Measurements from ENCODE around the gene MAGOH. TPM values are rescaled to one million over a fixed set of nuclear protein-coding genes. Genes with fewer than 3 reads are reported as not detected.

Gene MAGOH
- total and polyA plus RNA-seq, 10 of the 15 experiments (the other 5 are each of a cell fraction or from before 2014, with no cell fraction given) = 62.6 to 261 (median 89.8) TPM

DNA sequence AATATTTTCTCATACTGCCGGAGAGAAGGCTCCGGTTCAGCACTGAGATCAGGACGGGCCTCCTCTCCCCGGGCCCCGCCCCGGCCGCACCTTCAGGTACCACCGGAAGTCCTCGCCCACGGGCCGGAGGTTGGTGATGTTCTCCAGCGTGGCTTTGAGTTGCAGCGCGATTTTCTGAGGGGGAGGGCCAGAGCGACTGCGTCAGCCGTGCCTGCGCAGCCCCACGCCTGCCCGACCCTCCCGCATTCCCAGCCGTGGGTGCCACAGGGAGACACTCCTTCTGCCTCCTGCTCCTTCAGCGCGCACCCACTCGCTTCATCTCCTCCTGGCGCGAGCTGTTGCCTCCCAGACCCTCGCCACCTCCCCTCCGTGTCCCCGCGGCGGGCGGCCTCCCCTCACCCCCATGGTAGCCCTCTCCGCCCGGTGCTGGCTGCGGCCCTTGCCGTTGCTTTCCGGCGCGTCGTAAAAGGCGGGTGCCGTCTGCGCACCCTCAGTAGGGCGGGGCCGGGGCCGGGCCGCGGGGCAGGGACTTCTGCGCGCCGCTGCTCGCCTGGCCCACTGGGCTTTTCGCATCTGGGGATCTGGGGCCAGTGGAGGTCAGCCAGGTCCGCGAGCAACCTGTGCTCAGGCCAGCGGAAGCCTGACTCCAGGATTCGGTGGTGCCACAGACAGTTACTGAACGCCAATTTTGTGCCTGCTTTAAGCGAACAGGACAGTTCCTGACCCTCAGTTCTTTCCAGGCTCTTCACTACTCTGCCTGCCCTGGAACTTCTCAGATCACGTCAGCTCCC lies 18.0 kb downstream of the MAGOH start, which contains the start of gene CZIB (continued):
- no peak for TF ChIP-seq YBX1 (IDR thresholded peaks at IDR 0.05)
- peak; percentile 46 for TF ChIP-seq NRF1 (conservative IDR thresholded peaks at IDR 0.05; ENCODE audit: low read depth, low read length)
- TF ChIP-seq CHD4 (IDR thresholded peaks at IDR 0.05) = no peak
- 0 out of 2 replicates have a peak, but pooled peaks have one; percentile 5 for TF ChIP-seq BRCA1 (IDR thresholded peaks at IDR 0.05; ENCODE audit: low read depth, low read length)
- peak; percentile 76 for TF ChIP-seq DPF2 (IDR thresholded peaks at IDR 0.05)
- TF ChIP-seq EGR1 (IDR thresholded peaks at IDR 0.05; ENCODE audit: borderline replicate concordance in 1 of 2, low read depth in 2 of 2, low read length in 2 of 2) = peak; percentile 26 to 92
- peak; percentile 48; the same call in 1 of the 2 replicates for TF ChIP-seq HCFC1 (IDR thresholded peaks at IDR 0.05; ENCODE audit: low read length)
- peak; percentile 96 for TF ChIP-seq POLR2AphosphoS2 (IDR thresholded peaks at IDR 0.05; ENCODE audit: low read depth, low read length)
- TF ChIP-seq MYC (IDR thresholded peaks at IDR 0.05; ENCODE audit: insufficient read depth, insufficient read length, insufficient replicate concordance, low read length, severe bottlenecking) = peak; percentile 86
- 0 out of 4 replicates have a peak, but pooled peaks of 1 of the 2 experiments have one; percentile 37 for TF ChIP-seq SRF (IDR thresholded peaks at IDR 0.05; ENCODE audit: low read depth in 2 of 2, low read length in 2 of 2)
- TF ChIP-seq TCF12 (IDR thresholded peaks at IDR 0.05; ENCODE audit: low read depth, low read length) = peak; percentile 19; the same call in 1 of the 2 replicates
- peak; percentile 85 for TF ChIP-seq BACH1 (IDR thresholded peaks at IDR 0.05; ENCODE audit: borderline replicate concordance)
- TF ChIP-seq MEF2B (IDR thresholded peaks at IDR 0.05; ENCODE audit: partially characterized antibody, poor library complexity, severe bottlenecking) = no peak
- no peak for TF ChIP-seq PAX8 (IDR thresholded peaks at IDR 0.05)
- peak; percentile 66; the same call in 1 of the 2 replicates for TF ChIP-seq RB1 (IDR thresholded peaks at IDR 0.05; ENCODE audit: borderline replicate concordance)
- peak; percentile 45; the same call in 1 of the 2 replicates for TF ChIP-seq ATF7 (IDR thresholded peaks at IDR 0.05; ENCODE audit: low read depth)
- TF ChIP-seq IKZF2 (IDR thresholded peaks at IDR 0.05) = peak in 1 of 2 experiments; percentile 37; a peak in 1 of 4 replicates
- peak; percentile 63; the same call in 2 of the 3 replicates for TF ChIP-seq POU2F2 (IDR thresholded peaks at IDR 0.05; ENCODE audit: borderline replicate concordance, low read depth, low read length)
- peak; percentile 97 for TF ChIP-seq POLR2AphosphoS5 (IDR thresholded peaks at IDR 0.05; ENCODE audit: low read length)
- TF ChIP-seq, protein P1, sequence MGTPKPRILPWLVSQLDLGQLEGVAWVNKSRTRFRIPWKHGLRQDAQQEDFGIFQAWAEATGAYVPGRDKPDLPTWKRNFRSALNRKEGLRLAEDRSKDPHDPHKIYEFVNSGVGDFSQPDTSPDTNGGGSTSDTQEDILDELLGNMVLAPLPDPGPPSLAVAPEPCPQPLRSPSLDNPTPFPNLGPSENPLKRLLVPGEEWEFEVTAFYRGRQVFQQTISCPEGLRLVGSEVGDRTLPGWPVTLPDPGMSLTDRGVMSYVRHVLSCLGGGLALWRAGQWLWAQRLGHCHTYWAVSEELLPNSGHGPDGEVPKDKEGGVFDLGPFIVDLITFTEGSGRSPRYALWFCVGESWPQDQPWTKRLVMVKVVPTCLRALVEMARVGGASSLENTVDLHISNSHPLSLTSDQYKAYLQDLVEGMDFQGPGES (IDR thresholded peaks at IDR 0.05) = no peak
- TF ChIP-seq CHD1 (IDR thresholded peaks at IDR 0.05; ENCODE audit: low read depth, low read length) = no peak
- 0 out of 2 replicates have a peak, but pooled peaks have one; percentile 46 for TF ChIP-seq TARDBP (IDR thresholded peaks at IDR 0.05; ENCODE audit: borderline replicate concordance)
- TF ChIP-seq, protein P2, sequence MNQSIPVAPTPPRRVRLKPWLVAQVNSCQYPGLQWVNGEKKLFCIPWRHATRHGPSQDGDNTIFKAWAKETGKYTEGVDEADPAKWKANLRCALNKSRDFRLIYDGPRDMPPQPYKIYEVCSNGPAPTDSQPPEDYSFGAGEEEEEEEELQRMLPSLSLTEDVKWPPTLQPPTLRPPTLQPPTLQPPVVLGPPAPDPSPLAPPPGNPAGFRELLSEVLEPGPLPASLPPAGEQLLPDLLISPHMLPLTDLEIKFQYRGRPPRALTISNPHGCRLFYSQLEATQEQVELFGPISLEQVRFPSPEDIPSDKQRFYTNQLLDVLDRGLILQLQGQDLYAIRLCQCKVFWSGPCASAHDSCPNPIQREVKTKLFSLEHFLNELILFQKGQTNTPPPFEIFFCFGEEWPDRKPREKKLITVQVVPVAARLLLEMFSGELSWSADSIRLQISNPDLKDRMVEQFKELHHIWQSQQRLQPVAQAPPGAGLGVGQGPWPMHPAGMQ (IDR thresholded peaks at IDR 0.05; ENCODE audit: borderline replicate concordance) = no peak
- TF ChIP-seq GABPA (IDR thresholded peaks at IDR 0.05; ENCODE audit: low read depth) = peak; percentile 74
- TF ChIP-seq, protein P3, sequence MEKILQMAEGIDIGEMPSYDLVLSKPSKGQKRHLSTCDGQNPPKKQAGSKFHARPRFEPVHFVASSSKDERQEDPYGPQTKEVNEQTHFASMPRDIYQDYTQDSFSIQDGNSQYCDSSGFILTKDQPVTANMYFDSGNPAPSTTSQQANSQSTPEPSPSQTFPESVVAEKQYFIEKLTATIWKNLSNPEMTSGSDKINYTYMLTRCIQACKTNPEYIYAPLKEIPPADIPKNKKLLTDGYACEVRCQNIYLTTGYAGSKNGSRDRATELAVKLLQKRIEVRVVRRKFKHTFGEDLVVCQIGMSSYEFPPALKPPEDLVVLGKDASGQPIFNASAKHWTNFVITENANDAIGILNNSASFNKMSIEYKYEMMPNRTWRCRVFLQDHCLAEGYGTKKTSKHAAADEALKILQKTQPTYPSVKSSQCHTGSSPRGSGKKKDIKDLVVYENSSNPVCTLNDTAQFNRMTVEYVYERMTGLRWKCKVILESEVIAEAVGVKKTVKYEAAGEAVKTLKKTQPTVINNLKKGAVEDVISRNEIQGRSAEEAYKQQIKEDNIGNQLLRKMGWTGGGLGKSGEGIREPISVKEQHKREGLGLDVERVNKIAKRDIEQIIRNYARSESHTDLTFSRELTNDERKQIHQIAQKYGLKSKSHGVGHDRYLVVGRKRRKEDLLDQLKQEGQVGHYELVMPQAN (conservative IDR thresholded peaks at IDR 0.05) = peak; percentile 72
- peak; percentile 77 for TF ChIP-seq RELA (IDR thresholded peaks at IDR 0.05; ENCODE audit: borderline replicate concordance, partially characterized antibody)
- TF ChIP-seq ZZZ3 (IDR thresholded peaks at IDR 0.05; ENCODE audit: control insufficient read depth, insufficient read length, low read depth) = no peak

Measured in GM12878 (cell line).